ENCODE data around the gene LTBP4. TPM values are rescaled to one million over a fixed set of nuclear protein-coding genes. Genes with fewer than 3 reads are reported as not detected.

LTBP4 gene
- total and polyA plus RNA-seq, 2 of the 13 experiments (the other 11 are each of a cell fraction or from before 2014, with no cell fraction given) = 0.86 to 2.3 TPM

- TF ChIP-seq ZNF331 (CRISPR knock-in tag; IDR thresholded peaks at IDR 0.05) (0 out of 2 replicates have a peak, but pooled peaks have one; percentile 25), U2AF2 (IDR thresholded peaks at IDR 0.05; ENCODE audit: low read depth, low read length) (no peak), ZNF550 (CRISPR knock-in tag; IDR thresholded peaks at IDR 0.05; ENCODE audit: borderline replicate concordance) (no peak), ZNF451 (CRISPR knock-in tag; IDR thresholded peaks at IDR 0.05) (no peak), ZC3H13 (CRISPR knock-in tag; IDR thresholded peaks at IDR 0.05) (no peak), FOXO1 (CRISPR knock-in tag; IDR thresholded peaks at IDR 0.05) (no peak), HMGXB4 (CRISPR knock-in tag; IDR thresholded peaks at IDR 0.05; ENCODE audit: borderline replicate concordance in 1 of 2, low read depth in 1 of 2) (peak in 1 of 2 experiments; percentile 33; a peak in 1 of 4 replicates), ZNF687 (CRISPR knock-in tag; IDR thresholded peaks at IDR 0.05) (peak; percentile 44), MTF1 (CRISPR knock-in tag; IDR thresholded peaks at IDR 0.05) (no peak), ATF1 (CRISPR knock-in tag; IDR thresholded peaks at IDR 0.05) (no peak), ZFY (CRISPR knock-in tag; IDR thresholded peaks at IDR 0.05) (peak; percentile 50; the same call in 1 of the 2 replicates), MXD3 (CRISPR knock-in tag; IDR thresholded peaks at IDR 0.05) (no peak), ZNF615 (CRISPR knock-in tag; IDR thresholded peaks at IDR 0.05; ENCODE audit: borderline replicate concordance) (no peak), ZNF142 (CRISPR knock-in tag; IDR thresholded peaks at IDR 0.05) (0 out of 2 replicates have a peak, but pooled peaks have one; percentile 46)
Observed at GRCh38 chr19:40601134-40601974, at the start of gene LTBP4 (continued).

Measured in HepG2 (cell line).